ENCODE results near the gene ZNRD2.

ZNRD2 gene

GRCh38 chr11:65589444-65590239 lies 19.4 kb downstream of the ZNRD2 start:
- no peaks in the 10 kb centered on the region for H4K20me1 ChIP-seq (ENCODE audit: low read depth, low read length)
- TF ChIP-seq CTCF (IDR thresholded peaks at IDR 0.05; ENCODE audit: insufficient read depth, low read length, poor library complexity, severe bottlenecking) (no peak), EZH2phosphoT487 (conservative IDR thresholded peaks at IDR 0.05; ENCODE audit: low read length) (no peak)

GRCh38 chr11:65590240-65590738 lies 20.0 kb downstream of the ZNRD2 start:
- H3K27me3 ChIP-seq (ENCODE audit: low read length) = no peaks in the 10 kb centered on the region
- no peaks in the 10 kb centered on the region for H4K20me1 ChIP-seq (ENCODE audit: low read depth, low read length)
- no peaks in the 10 kb centered on the region for H3K36me3 ChIP-seq (ENCODE audit: low read length)
- H3K9me3 ChIP-seq (ENCODE audit: insufficient read depth, low read length) = no peaks in the 10 kb centered on the region
- no peak overlapping the region for H3K9ac ChIP-seq (ENCODE audit: low read length)
- TF ChIP-seq CTCF (IDR thresholded peaks at IDR 0.05; ENCODE audit: insufficient read depth, low read length, poor library complexity, severe bottlenecking) (no peak), EZH2phosphoT487 (conservative IDR thresholded peaks at IDR 0.05; ENCODE audit: low read length) (no peak)
- H3K27ac ChIP-seq (ENCODE audit: low read depth, low read length) = no peak overlapping the region
- no peaks in the 10 kb centered on the region for H3K9me2 ChIP-seq (replicated peaks; ENCODE audit: insufficient read depth, low read length)
- no peak overlapping the region for H3K4me2 ChIP-seq (ENCODE audit: low read depth, low read length, poor library complexity, severe bottlenecking)
- no peaks in the 10 kb centered on the region for H3K79me2 ChIP-seq (ENCODE audit: insufficient read depth, low read length)
- H2AFZ ChIP-seq (ENCODE audit: low read depth, low read length, severe bottlenecking) = no peak overlapping the region
- no peak overlapping the region for H3K4me3 ChIP-seq (ENCODE audit: insufficient read depth, low read length, poor library complexity, severe bottlenecking)
- no peaks in the 10 kb centered on the region for H3F3A ChIP-seq (ENCODE audit: insufficient read depth)

More at GRCh38 chr11:65589444-65590239, 19.4 kb downstream of the ZNRD2 start:
- no peaks in the 10 kb centered on the region for H3K9me3 ChIP-seq (ENCODE audit: insufficient read depth, low read length)
- no peaks in the 10 kb centered on the region for H3K27me3 ChIP-seq (ENCODE audit: low read length)
- H3K9me2 ChIP-seq (replicated peaks; ENCODE audit: insufficient read depth, low read length) = no peaks in the 10 kb centered on the region
- H3K9ac ChIP-seq (ENCODE audit: low read length) = no peak overlapping the region
- no peaks in the 10 kb centered on the region for H3F3A ChIP-seq (ENCODE audit: insufficient read depth)
- H3K27ac ChIP-seq (ENCODE audit: low read depth, low read length) = no peak overlapping the region
- no peak overlapping the region for H3K4me3 ChIP-seq (ENCODE audit: insufficient read depth, low read length, poor library complexity, severe bottlenecking)
- no peaks in the 10 kb centered on the region for H3K36me3 ChIP-seq (ENCODE audit: low read length)
- no peak overlapping the region for H3K4me2 ChIP-seq (ENCODE audit: low read depth, low read length, poor library complexity, severe bottlenecking)
- no peaks in the 10 kb centered on the region for H3K79me2 ChIP-seq (ENCODE audit: insufficient read depth, low read length)
- H2AFZ ChIP-seq (ENCODE audit: low read depth, low read length, severe bottlenecking) = no peak overlapping the region

- Histone ChIP-seq H3K36me3 (ENCODE audit: low read length) (no peaks in the 10 kb centered on the region), H3K4me2 (ENCODE audit: low read depth, low read length, poor library complexity, severe bottlenecking) (no peak overlapping the region), H3K9ac (ENCODE audit: low read length) (no peak overlapping the region), H3K4me3 (ENCODE audit: insufficient read depth, low read length, poor library complexity, severe bottlenecking) (no peak overlapping the region), H3K9me3 (ENCODE audit: insufficient read depth, low read length) (no peaks in the 10 kb centered on the region), H3K9me2 (replicated peaks; ENCODE audit: insufficient read depth, low read length) (no peaks in the 10 kb centered on the region), H4K20me1 (ENCODE audit: low read depth, low read length) (no peaks in the 10 kb centered on the region), H3F3A (ENCODE audit: insufficient read depth) (no peaks in the 10 kb centered on the region), H3K27ac (ENCODE audit: low read depth, low read length) (no peak overlapping the region), H3K27me3 (ENCODE audit: low read length) (no peaks in the 10 kb centered on the region), H3K79me2 (ENCODE audit: insufficient read depth, low read length) (no peaks in the 10 kb centered on the region), H2AFZ (ENCODE audit: low read depth, low read length, severe bottlenecking) (no peak overlapping the region)
- TF ChIP-seq CTCF (IDR thresholded peaks at IDR 0.05; ENCODE audit: insufficient read depth, low read length, poor library complexity, severe bottlenecking) (no peak), EZH2phosphoT487 (conservative IDR thresholded peaks at IDR 0.05; ENCODE audit: low read length) (no peak)
Measured at GRCh38 chr11:65591939-65592857, 21.9 kb downstream of the ZNRD2 start.
